Measurements from ENCODE around the gene ADAMTS10.

DNA sequence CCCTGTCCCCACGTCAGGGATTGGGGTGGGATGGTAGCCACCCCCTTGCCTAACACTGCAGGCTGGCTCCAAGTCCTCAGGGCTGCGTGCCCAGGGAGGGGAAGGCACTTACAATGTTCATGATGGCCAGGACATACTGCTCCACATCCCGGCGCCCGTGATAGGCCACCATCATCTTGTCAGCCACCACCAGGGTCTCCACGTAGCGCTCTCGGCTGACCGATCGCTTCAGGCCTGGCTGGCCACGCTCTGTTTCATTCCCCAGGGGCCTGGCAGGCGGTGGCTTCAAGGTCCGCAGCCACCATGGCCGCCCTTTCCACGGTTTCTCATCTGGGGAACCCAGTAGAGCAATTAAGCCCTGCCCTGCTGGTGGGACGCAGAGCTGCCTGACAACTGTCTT lies 9.7 kb downstream of the ADAMTS10 start:
- TF ChIP-seq POLR2A (IDR thresholded peaks at IDR 0.05; ENCODE audit: low read length) (no peak), GATA1 (IDR thresholded peaks at IDR 0.05; ENCODE audit: low read depth, low read length) (no peak)

Data from erythroblast (primary cell).